HCT116 (cell line): ENCODE measurements around the gene ZFP37.

Source experiments
- EZH2 ChIP-seq: fragments of 200-600 bp; sonication (generic); IDR thresholded peaks from 2 replicates; pipeline ENCODE4 v1.6.1; 2017; ENCODE audit warnings: antibody characterized with exemption, mixed run types
- EZH2phosphoT487 ChIP-seq: fragments of 200-600 bp; IDR thresholded peaks from 2 replicates; pipeline ENCODE4 v1.6.1; 2018; ENCODE audit warnings: antibody characterized with exemption, borderline replicate concordance
- POLR2A ChIP-seq: IDR thresholded peaks from 2 replicates; pipeline ENCODE4 v1.7.0; 2011; ENCODE audit warnings: borderline replicate concordance; ENCODE audit not compliant: insufficient read depth, insufficient read length; ENCODE audit errors: extremely low read depth

- TF ChIP-seq EZH2phosphoT487 (no peak), POLR2A (no peak), EZH2 (no peak)
These were observed 59.1 kb downstream of the ZFP37 start for GRCh38 chr9:112997236-112997941.
